ENCODE data around the gene TSKS. TPM values are rescaled to one million over a fixed set of nuclear protein-coding genes. Genes with fewer than 3 reads are reported as not detected.

TSKS gene
- total and polyA plus RNA-seq, 9 donors: 0.24 to 1.8 (median 0.69) TPM

DNA sequence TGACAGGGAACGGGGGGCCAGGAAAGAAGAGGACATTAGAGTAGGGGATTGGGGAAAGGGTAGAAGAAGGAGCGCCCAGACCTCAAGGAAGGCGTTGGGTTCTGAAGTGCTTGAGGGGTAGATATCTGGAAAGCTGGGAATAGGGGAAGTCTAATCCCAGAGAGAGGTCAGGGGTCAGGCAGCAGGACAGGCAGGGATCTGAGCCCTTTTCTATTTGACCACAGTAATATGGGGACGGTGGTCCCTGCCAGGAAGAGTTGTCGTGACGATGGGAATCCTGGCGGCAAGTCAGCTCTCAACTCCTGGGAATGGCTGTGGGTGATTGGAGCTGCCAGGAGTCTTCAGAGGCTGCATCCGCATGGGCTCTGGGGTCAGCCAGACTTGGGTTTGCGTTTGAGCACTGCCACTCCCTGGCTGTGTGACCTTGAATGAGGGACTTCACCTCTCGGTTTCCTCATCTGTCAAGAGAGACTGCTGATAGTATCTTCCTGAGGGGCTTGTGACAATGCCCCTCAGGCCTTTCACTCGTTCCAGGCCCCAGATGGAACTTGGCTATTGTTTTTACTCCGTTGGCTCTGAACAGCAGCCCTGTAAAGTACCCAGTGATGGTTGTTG lies 5.0 kb upstream of the TSKS start:
- no peak for DNase-seq
- 57% methylated on average over 10 of the region's 12 CpGs for WGBS (ENCODE audit: insufficient coverage)
- H3K4me1 ChIP-seq (ENCODE audit: control insufficient read depth, insufficient read depth, low read length): peaks cover 19% of the 10 kb centered on the region
- H3K27me3 ChIP-seq (ENCODE audit: control insufficient read depth, insufficient read depth, low read length): no peaks in the 10 kb centered on the region
- no peaks in the 10 kb centered on the region for H3K9me3 ChIP-seq (replicated peaks; ENCODE audit: control insufficient read depth, low read depth, low read length)
- H3K36me3 ChIP-seq (ENCODE audit: control insufficient read depth, insufficient read depth, low read length): peaks cover 13% of the 10 kb centered on the region
- H3K27ac ChIP-seq (ENCODE audit: low read length): peak overlapping the region; percentile 86
- H3K4me3 ChIP-seq (ENCODE audit: low read length): peak overlapping the region; percentile 81

GRCh38 chr19:49767381-49767780 lies 4.3 kb upstream of the TSKS start:
- Histone ChIP-seq H3K27me3 (ENCODE audit: control insufficient read depth, insufficient read depth, low read length) (no peaks in the 10 kb centered on the region), H3K36me3 (ENCODE audit: control insufficient read depth, insufficient read depth, low read length) (peaks cover 8% of the 10 kb centered on the region), H3K27ac (ENCODE audit: low read length) (peak overlapping the region; percentile 86), H3K4me3 (ENCODE audit: low read length) (peak overlapping the region; percentile 81), H3K9me3 (replicated peaks; ENCODE audit: control insufficient read depth, low read depth, low read length) (no peaks in the 10 kb centered on the region), H3K4me1 (ENCODE audit: control insufficient read depth, insufficient read depth, low read length) (peaks cover 19% of the 10 kb centered on the region)
- DNase-seq: no peak
- WGBS (ENCODE audit: insufficient coverage): under 1% methylated on average over 9 of the region's 9 CpGs

GRCh38 chr19:49766930-49767299 lies 3.8 kb upstream of the TSKS start, which contains the start of gene AP2A1:
AP2A1 (plus strand) TSS chr19:49767001; CDS start chr19:49767134, 133 bp downstream.
- no peak for DNase-seq
- no peaks in the 10 kb centered on the region for H3K27me3 ChIP-seq (ENCODE audit: control insufficient read depth, insufficient read depth, low read length)
- H3K27ac ChIP-seq (ENCODE audit: low read length): peak within 1 kb of the TSS; percentile 94
- H3K4me1 ChIP-seq (ENCODE audit: control insufficient read depth, insufficient read depth, low read length): peaks cover 20% of the 10 kb centered on the region
- peaks cover 8% of the 10 kb centered on the region for H3K36me3 ChIP-seq (ENCODE audit: control insufficient read depth, insufficient read depth, low read length)
- WGBS (ENCODE audit: insufficient coverage): under 1% methylated on average over 32 of the region's 38 CpGs
- no peaks in the 10 kb centered on the region for H3K9me3 ChIP-seq (replicated peaks; ENCODE audit: control insufficient read depth, low read depth, low read length)
- peak within 1 kb of the TSS; percentile 81 for H3K4me3 ChIP-seq (ENCODE audit: low read length)

DNA sequence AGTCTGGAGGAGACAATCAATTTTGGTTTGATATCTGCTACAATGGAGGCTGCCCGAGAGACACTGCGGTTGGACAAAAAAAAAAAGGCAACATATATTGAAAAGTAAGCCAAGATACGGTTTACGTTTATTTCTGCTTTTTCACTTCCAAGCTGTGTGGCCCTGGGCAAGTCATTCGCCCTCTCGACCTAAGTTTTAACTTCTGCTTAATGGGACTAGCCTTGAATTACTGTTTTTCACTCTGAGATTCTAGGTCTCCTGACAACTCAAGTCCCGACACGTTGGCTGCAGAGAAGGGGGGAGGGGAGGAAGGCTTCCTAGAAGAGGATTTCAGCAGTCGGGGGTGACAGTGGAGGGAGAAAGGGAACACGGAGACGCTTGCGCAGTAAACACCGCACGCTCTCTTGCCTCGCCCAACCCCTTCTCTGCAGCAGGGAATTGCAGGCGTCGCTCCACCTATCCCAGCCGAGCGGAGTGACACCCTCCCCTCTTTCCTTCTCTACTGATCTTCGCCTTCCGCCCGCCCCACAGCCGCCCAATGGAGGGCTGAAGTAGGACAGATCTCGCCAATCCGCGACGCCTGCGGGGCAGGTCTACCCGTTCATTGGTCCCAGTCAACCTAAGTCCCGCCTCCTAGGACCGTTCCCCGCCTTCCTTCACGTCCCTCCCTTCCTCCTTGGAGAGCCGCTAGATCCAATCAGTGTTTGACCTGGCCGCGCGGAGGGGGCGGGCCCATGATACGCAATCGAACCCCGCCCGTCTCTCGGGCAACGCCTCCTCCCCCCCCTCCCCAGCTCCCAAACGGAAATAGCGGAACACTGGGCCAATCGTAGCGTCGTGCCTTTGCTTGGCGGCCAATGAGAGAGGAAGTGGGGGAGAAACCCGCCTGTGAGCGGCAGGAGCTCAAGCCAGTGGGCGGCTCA lies 3.2 kb upstream of the TSKS start:
- H3K36me3 ChIP-seq (ENCODE audit: control insufficient read depth, insufficient read depth, low read length): peaks cover 8% of the 10 kb centered on the region
- H3K27ac ChIP-seq (ENCODE audit: low read length): peak overlapping the region; percentile 94
- H3K4me3 ChIP-seq (ENCODE audit: low read length): peak overlapping the region; percentile 18
- peak; percentile 100 for DNase-seq
- H3K9me3 ChIP-seq (replicated peaks; ENCODE audit: control insufficient read depth, low read depth, low read length): no peaks in the 10 kb centered on the region
- H3K27me3 ChIP-seq (ENCODE audit: control insufficient read depth, insufficient read depth, low read length): no peaks in the 10 kb centered on the region
- peaks cover 27% of the 10 kb centered on the region for H3K4me1 ChIP-seq (ENCODE audit: control insufficient read depth, insufficient read depth, low read length)
- WGBS (ENCODE audit: insufficient coverage): 1% methylated on average over 27 of the region's 53 CpGs

DNA sequence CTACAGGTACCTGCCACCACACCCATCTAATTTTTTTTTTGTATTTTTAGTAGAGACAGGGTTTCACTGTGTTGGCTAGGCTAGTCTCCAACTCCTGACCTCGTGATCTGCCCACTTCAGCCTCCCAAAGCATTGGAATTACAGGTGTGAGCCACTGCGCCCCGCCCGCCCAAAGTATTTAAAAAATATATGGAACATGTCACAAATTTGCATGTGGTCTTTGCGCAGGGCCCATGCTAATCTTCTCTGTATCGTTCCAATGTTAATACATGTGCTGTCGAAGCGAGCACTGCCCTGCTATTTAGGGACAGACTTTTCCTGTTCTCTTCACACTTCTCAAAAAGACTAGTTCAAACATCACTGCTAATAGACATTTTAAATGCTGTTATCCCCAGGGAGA lies 1.2 kb upstream of the TSKS start:
- 80% methylated on average over 1 of the region's 8 CpGs for WGBS (ENCODE audit: insufficient coverage)
- DNase-seq: no peak
- H3K27me3 ChIP-seq (ENCODE audit: control insufficient read depth, insufficient read depth, low read length): no peaks in the 10 kb centered on the region
- peaks cover 29% of the 10 kb centered on the region for H3K4me1 ChIP-seq (ENCODE audit: control insufficient read depth, insufficient read depth, low read length)
- H3K4me3 ChIP-seq (ENCODE audit: low read length): no peak overlapping the region
- no peaks in the 10 kb centered on the region for H3K9me3 ChIP-seq (replicated peaks; ENCODE audit: control insufficient read depth, low read depth, low read length)
- peaks cover 5% of the 10 kb centered on the region for H3K36me3 ChIP-seq (ENCODE audit: control insufficient read depth, insufficient read depth, low read length)
- no peak overlapping the region for H3K27ac ChIP-seq (ENCODE audit: low read length)

DNA sequence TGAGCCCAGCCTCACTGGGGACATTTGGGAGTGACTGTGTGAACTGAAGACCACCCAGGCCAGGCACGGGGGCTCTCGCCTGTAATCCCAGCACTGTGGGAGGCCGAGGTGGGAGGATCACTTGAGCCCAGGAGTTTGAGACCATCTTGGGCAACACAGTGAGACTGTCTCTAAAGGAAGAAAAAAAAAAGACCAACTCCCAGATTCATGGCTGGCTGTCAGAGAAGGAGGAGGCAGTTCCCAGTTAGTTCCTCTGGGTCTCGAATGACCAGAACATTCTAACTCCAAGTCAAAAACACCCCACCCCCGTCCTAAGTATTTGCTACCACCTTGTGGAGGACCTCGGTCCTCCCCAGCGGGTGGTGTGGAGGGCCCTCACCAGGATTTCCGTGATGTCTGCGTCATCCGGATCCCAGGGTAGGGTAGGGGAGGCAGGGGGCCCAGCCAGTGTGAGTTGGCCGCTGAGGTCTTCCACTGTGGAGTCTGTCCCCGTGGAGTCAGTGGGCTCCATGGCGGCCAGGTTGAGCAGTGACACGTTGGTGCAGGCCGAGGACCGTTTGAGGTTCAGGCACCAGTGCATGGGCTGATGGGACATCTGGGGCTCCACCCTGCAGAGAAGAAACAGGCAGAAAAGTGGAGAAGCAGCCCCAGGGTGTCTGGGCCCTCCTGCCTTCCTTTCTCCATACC lies 1.3 kb downstream of the TSKS start:
- Histone ChIP-seq H3K27me3 (ENCODE audit: control insufficient read depth, insufficient read depth, low read length) (no peaks in the 10 kb centered on the region), H3K27ac (ENCODE audit: low read length) (peak overlapping the region; percentile 82), H3K36me3 (ENCODE audit: control insufficient read depth, insufficient read depth, low read length) (no peaks in the 10 kb centered on the region), H3K4me3 (ENCODE audit: low read length) (no peak overlapping the region), H3K4me1 (ENCODE audit: control insufficient read depth, insufficient read depth, low read length) (peaks cover 23% of the 10 kb centered on the region), H3K9me3 (replicated peaks; ENCODE audit: control insufficient read depth, low read depth, low read length) (no peaks in the 10 kb centered on the region)
- WGBS (ENCODE audit: insufficient coverage): 49% methylated on average over 10 of the region's 16 CpGs
- peak; percentile 84 for DNase-seq

- Histone ChIP-seq H3K4me3 (ENCODE audit: low read length) (no peak overlapping the region), H3K27ac (ENCODE audit: low read length) (peak overlapping the region; percentile 82), H3K27me3 (ENCODE audit: control insufficient read depth, insufficient read depth, low read length) (no peaks in the 10 kb centered on the region), H3K36me3 (ENCODE audit: control insufficient read depth, insufficient read depth, low read length) (no peaks in the 10 kb centered on the region), H3K9me3 (replicated peaks; ENCODE audit: control insufficient read depth, low read depth, low read length) (peaks cover under 1% of the 10 kb centered on the region), H3K4me1 (ENCODE audit: control insufficient read depth, insufficient read depth, low read length) (peaks cover 23% of the 10 kb centered on the region)
- DNase-seq: no peak
- WGBS (ENCODE audit: insufficient coverage): no CpG with 5 or more reads among the region's 1 CpG
Measured at GRCh38 chr19:49761249-49761624, 1.9 kb downstream of the TSKS start.

GRCh38 chr19:49758292-49758691 lies 4.8 kb downstream of the TSKS start:
- Histone ChIP-seq H3K9me3 (replicated peaks; ENCODE audit: control insufficient read depth, low read depth, low read length) (peaks cover 4% of the 10 kb centered on the region), H3K36me3 (ENCODE audit: control insufficient read depth, insufficient read depth, low read length) (no peaks in the 10 kb centered on the region), H3K4me1 (ENCODE audit: control insufficient read depth, insufficient read depth, low read length) (peaks cover 15% of the 10 kb centered on the region), H3K4me3 (ENCODE audit: low read length) (no peak overlapping the region), H3K27ac (ENCODE audit: low read length) (no peak overlapping the region), H3K27me3 (ENCODE audit: control insufficient read depth, insufficient read depth, low read length) (no peaks in the 10 kb centered on the region)
- 0% methylated on average over 2 of the region's 7 CpGs for WGBS (ENCODE audit: insufficient coverage)
- DNase-seq: no peak

GRCh38 chr19:49755956-49756355 lies 7.2 kb downstream of the TSKS start:
- WGBS (ENCODE audit: insufficient coverage): no CpG with 5 or more reads among the region's 3 CpGs
- Histone ChIP-seq H3K4me3 (ENCODE audit: low read length) (no peak overlapping the region), H3K27me3 (ENCODE audit: control insufficient read depth, insufficient read depth, low read length) (no peaks in the 10 kb centered on the region), H3K4me1 (ENCODE audit: control insufficient read depth, insufficient read depth, low read length) (peaks cover 5% of the 10 kb centered on the region), H3K36me3 (ENCODE audit: control insufficient read depth, insufficient read depth, low read length) (no peaks in the 10 kb centered on the region), H3K9me3 (replicated peaks; ENCODE audit: control insufficient read depth, low read depth, low read length) (peaks cover 9% of the 10 kb centered on the region), H3K27ac (ENCODE audit: low read length) (no peak overlapping the region)
- no peak for DNase-seq

DNA sequence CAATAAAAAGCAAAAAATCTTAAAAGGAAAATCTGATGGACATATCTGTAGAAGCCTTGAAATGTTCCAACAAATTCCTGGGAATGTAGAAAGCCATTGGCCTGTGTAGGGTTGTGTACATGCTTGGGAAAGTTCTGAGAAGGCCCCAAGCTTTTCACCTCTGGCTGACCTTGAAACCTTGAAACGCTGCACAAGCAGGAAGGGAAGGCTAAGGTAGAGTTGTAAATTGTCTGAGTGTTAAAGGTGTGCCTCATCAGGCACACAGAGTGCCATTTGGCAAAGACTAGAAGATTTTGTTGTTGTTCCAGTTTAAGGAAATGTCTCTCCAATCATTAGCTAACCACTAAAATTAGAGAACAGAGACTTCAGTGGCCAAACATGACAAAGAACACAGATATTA lies 10.4 kb downstream of the TSKS start:
- Histone ChIP-seq H3K27ac (ENCODE audit: low read length) (no peak overlapping the region), H3K4me3 (ENCODE audit: low read length) (no peak overlapping the region), H3K4me1 (ENCODE audit: control insufficient read depth, insufficient read depth, low read length) (no peaks in the 10 kb centered on the region), H3K9me3 (replicated peaks; ENCODE audit: control insufficient read depth, low read depth, low read length) (peaks cover 9% of the 10 kb centered on the region), H3K36me3 (ENCODE audit: control insufficient read depth, insufficient read depth, low read length) (no peaks in the 10 kb centered on the region), H3K27me3 (ENCODE audit: control insufficient read depth, insufficient read depth, low read length) (no peaks in the 10 kb centered on the region)
- 71% methylated on average over 1 of the region's 1 CpG for WGBS (ENCODE audit: insufficient coverage)
- no peak for DNase-seq
